Measurements from ENCODE around the gene ETS2. TPM values are rescaled to one million over a fixed set of nuclear protein-coding genes. Genes with fewer than 3 reads are reported as not detected.

Gene ETS2
- total and polyA plus RNA-seq, 2 donors (not counting 1 experiment from before 2014, with no cell fraction given) = 1.9 to 5.6 TPM

DNA sequence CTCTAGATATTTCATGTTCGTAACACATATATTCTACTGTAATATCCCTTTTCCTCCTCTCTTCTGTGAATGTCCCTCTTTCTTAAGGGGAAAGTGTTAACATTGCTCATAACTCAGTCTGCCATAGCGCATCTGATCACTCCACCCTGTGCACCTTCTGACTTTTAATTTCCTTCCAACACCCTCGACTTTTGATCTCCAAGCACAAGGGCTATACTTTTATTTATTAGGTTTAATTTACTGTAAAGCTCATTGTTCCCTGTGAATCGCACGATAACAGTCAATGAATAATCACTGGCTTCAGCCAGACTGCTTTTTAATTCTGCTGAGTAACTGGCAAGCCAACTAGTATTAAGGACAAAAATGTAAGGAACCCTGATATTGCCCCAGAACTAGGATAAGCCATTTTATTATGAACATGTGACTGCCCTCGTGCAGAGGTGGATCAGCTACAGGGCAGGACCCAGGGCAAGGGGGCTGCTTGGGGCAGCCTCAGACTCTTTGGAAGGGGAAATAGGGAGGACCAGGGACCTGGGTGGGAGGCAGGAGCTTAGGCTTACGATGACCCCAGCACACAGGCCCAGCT, 2.6 kb upstream of the ETS2 start:
- Histone ChIP-seq H3K4me2 (replicated peaks; ENCODE audit: low read depth, low read length, poor library complexity, severe bottlenecking) (no peak overlapping the region), H2AFZ (ENCODE audit: insufficient read depth, low read depth, low read length, poor library complexity, severe bottlenecking) (no peak overlapping the region), H3K27me3 (replicated peaks in 1 of 4; ENCODE audit: control extremely low read depth in 1 of 4, control insufficient read depth in 3 of 4, insufficient read depth in 4 of 4, low read length in 3 of 4) (peaks cover 0 to 23% (median 11%) of the 10 kb centered on the region in 4 experiments), H3K9me3 (ENCODE audit: control extremely low read depth in 1 of 3, control insufficient read depth in 2 of 3, insufficient read depth in 1 of 3, low read length in 2 of 3) (peaks cover 0 to 3% (median 0%) of the 10 kb centered on the region in 3 donors), H3K9ac (ENCODE audit: low read length) (no peak overlapping the region), H3K27ac (ENCODE audit: low read length in 2 of 2) (no peak overlapping the region), H4K20me1 (ENCODE audit: control insufficient read depth, insufficient read depth, low read length, poor library complexity, severe bottlenecking) (no peaks in the 10 kb centered on the region), H3K79me2 (ENCODE audit: control insufficient read depth, insufficient read depth, low read length) (no peaks in the 10 kb centered on the region), H3K4me1 (ENCODE audit: control insufficient read depth in 2 of 2, insufficient read depth in 2 of 2, low read length in 2 of 2) (peaks cover 15 to 17% of the 10 kb centered on the region in 2 donors), H3K36me3 (replicated peaks in 1 of 2; ENCODE audit: control extremely low read depth in 1 of 2, control insufficient read depth in 1 of 2, extremely low read depth in 1 of 2, insufficient read depth in 2 of 2, low read length in 1 of 2) (no peaks in the 10 kb centered on the region), H3K4me3 (ENCODE audit: control extremely low read depth in 1 of 5, extremely low read depth in 1 of 5, insufficient read depth in 1 of 5, low read depth in 2 of 5, low read length in 4 of 5) (no peak overlapping the region)
- intact Hi-C loops (cut with micrococcal nuclease) = no loop called here
- ChIA-PET POLR2A (no interaction called here), CTCF (interaction anchor here (1.1 to 1.3 kb wide), 2 partner anchors 33 to 67 kb away, joined by 3 to 4 read pairs; no protein-coding TSS in a partner anchor)
- ATAC-seq (ENCODE audit: low read depth) (no peak), DNase-seq (no peak)
- Mint-ChIP-seq H3K27ac (no peak overlapping the region), H3K9me3 (ENCODE audit: insufficient read depth) (no peaks in the 10 kb centered on the region), H3K4me1 (peaks cover 17% of the 10 kb centered on the region), H3K27me3 (peaks cover 48% of the 10 kb centered on the region), H3K4me3 (no peak overlapping the region)
- 93% methylated on average over 4 of the region's 7 CpGs for WGBS (ENCODE audit: insufficient coverage)
- TF ChIP-seq EZH2 (IDR thresholded peaks at IDR 0.05; ENCODE audit: borderline replicate concordance, insufficient read depth, low read depth, low read length, poor library complexity, severe bottlenecking) = no peak
- TF ChIP-seq, protein P1, sequence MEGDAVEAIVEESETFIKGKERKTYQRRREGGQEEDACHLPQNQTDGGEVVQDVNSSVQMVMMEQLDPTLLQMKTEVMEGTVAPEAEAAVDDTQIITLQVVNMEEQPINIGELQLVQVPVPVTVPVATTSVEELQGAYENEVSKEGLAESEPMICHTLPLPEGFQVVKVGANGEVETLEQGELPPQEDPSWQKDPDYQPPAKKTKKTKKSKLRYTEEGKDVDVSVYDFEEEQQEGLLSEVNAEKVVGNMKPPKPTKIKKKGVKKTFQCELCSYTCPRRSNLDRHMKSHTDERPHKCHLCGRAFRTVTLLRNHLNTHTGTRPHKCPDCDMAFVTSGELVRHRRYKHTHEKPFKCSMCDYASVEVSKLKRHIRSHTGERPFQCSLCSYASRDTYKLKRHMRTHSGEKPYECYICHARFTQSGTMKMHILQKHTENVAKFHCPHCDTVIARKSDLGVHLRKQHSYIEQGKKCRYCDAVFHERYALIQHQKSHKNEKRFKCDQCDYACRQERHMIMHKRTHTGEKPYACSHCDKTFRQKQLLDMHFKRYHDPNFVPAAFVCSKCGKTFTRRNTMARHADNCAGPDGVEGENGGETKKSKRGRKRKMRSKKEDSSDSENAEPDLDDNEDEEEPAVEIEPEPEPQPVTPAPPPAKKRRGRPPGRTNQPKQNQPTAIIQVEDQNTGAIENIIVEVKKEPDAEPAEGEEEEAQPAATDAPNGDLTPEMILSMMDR (IDR thresholded peaks at IDR 0.05) = no peak

DNA sequence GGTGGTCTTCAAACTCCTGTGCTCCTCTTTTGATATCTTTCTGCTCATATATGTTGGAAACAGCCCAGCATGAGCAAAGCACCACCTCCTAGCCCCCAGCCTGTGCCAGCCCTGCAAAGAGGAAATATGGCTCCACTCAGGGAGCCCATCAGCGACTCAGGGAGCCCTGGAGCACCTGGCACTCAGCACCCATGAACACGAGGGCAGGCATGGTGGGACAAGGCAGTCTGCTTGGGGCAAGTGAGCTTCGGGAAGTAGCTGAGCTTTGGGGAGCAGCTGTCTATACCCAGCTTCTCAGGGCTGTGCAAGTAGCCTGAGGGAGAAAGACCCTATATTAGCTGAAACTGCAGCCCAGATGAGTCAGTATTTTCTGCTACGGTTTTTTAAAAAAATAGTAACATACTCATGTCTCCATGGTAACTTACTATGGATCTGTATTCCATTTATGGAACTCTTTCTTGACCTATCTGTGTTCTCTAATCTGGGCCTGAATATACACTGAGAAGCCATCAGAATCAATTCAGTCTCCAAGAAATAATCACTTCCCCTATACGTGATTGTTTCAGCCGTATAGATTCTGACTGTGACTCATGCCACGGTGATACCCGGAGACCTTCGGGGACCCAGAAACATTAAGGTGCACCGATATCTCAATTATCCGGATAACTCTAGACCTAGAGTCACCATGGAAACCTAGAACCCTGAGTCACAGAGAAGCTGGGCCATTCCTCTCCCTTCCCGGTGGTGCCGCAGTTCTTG, 1.5 kb upstream of the ETS2 start:
- H3K4me1 Mint-ChIP-seq = peaks cover 22% of the 10 kb centered on the region
- WGBS (ENCODE audit: insufficient coverage) = 72% methylated on average over 11 of the region's 13 CpGs
- H3K4me2 ChIP-seq (replicated peaks; ENCODE audit: low read depth, low read length, poor library complexity, severe bottlenecking) = peak overlapping the region; percentile 96
- DNase-seq (peak; percentile 31), ATAC-seq (ENCODE audit: low read depth) (no peak)
- POLR2A ChIA-PET = no interaction called here
- no peak overlapping the region for H3K27ac ChIP-seq (ENCODE audit: low read length in 2 of 2)
- no peak overlapping the region for H3K27ac Mint-ChIP-seq
- no peaks in the 10 kb centered on the region for H3K9me3 Mint-ChIP-seq (ENCODE audit: insufficient read depth)
- H3K4me3 Mint-ChIP-seq = peak overlapping the region; percentile 81
- peaks cover 15 to 19% of the 10 kb centered on the region in 2 donors for H3K4me1 ChIP-seq (ENCODE audit: control insufficient read depth in 2 of 2, insufficient read depth in 2 of 2, low read length in 2 of 2)
- H3K79me2 ChIP-seq (ENCODE audit: control insufficient read depth, insufficient read depth, low read length) = no peaks in the 10 kb centered on the region
- H3K36me3 ChIP-seq (replicated peaks in 1 of 2; ENCODE audit: control extremely low read depth in 1 of 2, control insufficient read depth in 1 of 2, extremely low read depth in 1 of 2, insufficient read depth in 2 of 2, low read length in 1 of 2) = no peaks in the 10 kb centered on the region
- peak overlapping the region; percentile 96 for H2AFZ ChIP-seq (ENCODE audit: insufficient read depth, low read depth, low read length, poor library complexity, severe bottlenecking)
- H3K27me3 Mint-ChIP-seq = peaks cover 40% of the 10 kb centered on the region
- H3K4me3 ChIP-seq (ENCODE audit: control extremely low read depth in 1 of 5, extremely low read depth in 1 of 5, insufficient read depth in 1 of 5, low read depth in 2 of 5, low read length in 4 of 5) = peak overlapping the region in 1 of 5 experiments; percentile 74
- peaks cover 0 to 23% (median 11%) of the 10 kb centered on the region in 4 experiments for H3K27me3 ChIP-seq (replicated peaks in 1 of 4; ENCODE audit: control extremely low read depth in 1 of 4, control insufficient read depth in 3 of 4, insufficient read depth in 4 of 4, low read length in 3 of 4)
- no peak for TF ChIP-seq EZH2 (IDR thresholded peaks at IDR 0.05; ENCODE audit: borderline replicate concordance, insufficient read depth, low read depth, low read length, poor library complexity, severe bottlenecking)
- TF ChIP-seq, protein P1 (IDR thresholded peaks at IDR 0.05) = no peak
- H3K9me3 ChIP-seq (ENCODE audit: control extremely low read depth in 1 of 3, control insufficient read depth in 2 of 3, insufficient read depth in 1 of 3, low read length in 2 of 3) = peaks cover 0 to 3% (median 0%) of the 10 kb centered on the region in 3 donors
- peak overlapping the region; percentile 78 for H3K9ac ChIP-seq (ENCODE audit: low read length)
- H4K20me1 ChIP-seq (ENCODE audit: control insufficient read depth, insufficient read depth, low read length, poor library complexity, severe bottlenecking) = no peaks in the 10 kb centered on the region
- CTCF ChIA-PET = interaction anchor here (0.7 to 1.3 kb wide), 3 partner anchors 34 to 311 kb away, joined by 3 read pairs; no protein-coding TSS in a partner anchor
- intact Hi-C loops (cut with micrococcal nuclease) = loop anchor here (2.0 kb wide), 1 partner anchor 37 kb away; no protein-coding TSS in a partner anchor
